ENCODE results near the gene PHC1.
"Not testable (repeated sequence)": the region's sequence is repeated elsewhere in the genome, so short reads cannot be mapped to it uniquely, and the experiment has no call there.

GRCh38 chr12:8930655-8931323 is 16.5 kb downstream of the PHC1 start:
- TF ChIP-seq, protein P1, sequence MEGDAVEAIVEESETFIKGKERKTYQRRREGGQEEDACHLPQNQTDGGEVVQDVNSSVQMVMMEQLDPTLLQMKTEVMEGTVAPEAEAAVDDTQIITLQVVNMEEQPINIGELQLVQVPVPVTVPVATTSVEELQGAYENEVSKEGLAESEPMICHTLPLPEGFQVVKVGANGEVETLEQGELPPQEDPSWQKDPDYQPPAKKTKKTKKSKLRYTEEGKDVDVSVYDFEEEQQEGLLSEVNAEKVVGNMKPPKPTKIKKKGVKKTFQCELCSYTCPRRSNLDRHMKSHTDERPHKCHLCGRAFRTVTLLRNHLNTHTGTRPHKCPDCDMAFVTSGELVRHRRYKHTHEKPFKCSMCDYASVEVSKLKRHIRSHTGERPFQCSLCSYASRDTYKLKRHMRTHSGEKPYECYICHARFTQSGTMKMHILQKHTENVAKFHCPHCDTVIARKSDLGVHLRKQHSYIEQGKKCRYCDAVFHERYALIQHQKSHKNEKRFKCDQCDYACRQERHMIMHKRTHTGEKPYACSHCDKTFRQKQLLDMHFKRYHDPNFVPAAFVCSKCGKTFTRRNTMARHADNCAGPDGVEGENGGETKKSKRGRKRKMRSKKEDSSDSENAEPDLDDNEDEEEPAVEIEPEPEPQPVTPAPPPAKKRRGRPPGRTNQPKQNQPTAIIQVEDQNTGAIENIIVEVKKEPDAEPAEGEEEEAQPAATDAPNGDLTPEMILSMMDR (conservative IDR thresholded peaks at IDR 0.05; ENCODE audit: low read depth, low read length), result not testable (repeated sequence)
- not testable (repeated sequence) for TF ChIP-seq EZH2phosphoT487 (IDR thresholded peaks at IDR 0.05; ENCODE audit: borderline replicate concordance, low read length)
